ENCODE measurements around the gene KRT7. TPM values are rescaled to one million over a fixed set of nuclear protein-coding genes. Genes with fewer than 3 reads are reported as not detected.

KRT7 gene
- total and polyA plus RNA-seq, 2 donors (not counting 1 experiment from before 2014, with no cell fraction given): not detected

GRCh38 chr12:52200086-52200780 is 32.8 kb upstream of the KRT7 start:
- no peak overlapping the region for H3K27ac Mint-ChIP-seq
- no peak for TF ChIP-seq CTCF (IDR thresholded peaks at IDR 0.05)
- no peak for TF ChIP-seq EZH2 (IDR thresholded peaks at IDR 0.05; ENCODE audit: borderline replicate concordance, insufficient read depth, low read depth, low read length, poor library complexity, severe bottlenecking)
- Histone ChIP-seq H2AFZ (ENCODE audit: insufficient read depth, low read depth, low read length, poor library complexity, severe bottlenecking) (no peak overlapping the region), H3K27ac (ENCODE audit: low read length in 2 of 2) (no peak overlapping the region), H3K27me3 (replicated peaks in 1 of 4; ENCODE audit: control extremely low read depth in 1 of 4, control insufficient read depth in 3 of 4, insufficient read depth in 4 of 4, low read length in 3 of 4) (peaks cover 0 to 7% (median 0%) of the 10 kb centered on the region in 4 experiments), H3K4me2 (replicated peaks; ENCODE audit: low read depth, low read length, poor library complexity, severe bottlenecking) (no peak overlapping the region), H3K9ac (ENCODE audit: low read length) (no peak overlapping the region), H3K4me3 (ENCODE audit: control extremely low read depth in 1 of 5, extremely low read depth in 1 of 5, insufficient read depth in 1 of 5, low read depth in 2 of 5, low read length in 4 of 5) (no peak overlapping the region), H3K4me1 (ENCODE audit: control insufficient read depth in 2 of 2, insufficient read depth in 2 of 2, low read length in 2 of 2) (no peaks in the 10 kb centered on the region), H3K79me2 (ENCODE audit: control insufficient read depth, insufficient read depth, low read length) (no peaks in the 10 kb centered on the region), H3K9me3 (ENCODE audit: control extremely low read depth in 1 of 3, control insufficient read depth in 2 of 3, insufficient read depth in 1 of 3, low read length in 2 of 3) (no peaks in the 10 kb centered on the region), H4K20me1 (ENCODE audit: control insufficient read depth, insufficient read depth, low read length, poor library complexity, severe bottlenecking) (no peaks in the 10 kb centered on the region), H3K36me3 (replicated peaks in 1 of 2; ENCODE audit: control extremely low read depth in 1 of 2, control insufficient read depth in 1 of 2, extremely low read depth in 1 of 2, insufficient read depth in 2 of 2, low read length in 1 of 2) (no peaks in the 10 kb centered on the region)
- DNase-seq (no peak), ATAC-seq (ENCODE audit: low read depth) (no peak)
- ChIA-PET CTCF (no interaction called here), POLR2A (no interaction called here)
- no peaks in the 10 kb centered on the region for H3K9me3 Mint-ChIP-seq (ENCODE audit: insufficient read depth)
- H3K4me1 Mint-ChIP-seq: peaks cover 5% of the 10 kb centered on the region
- 93% methylated on average over 13 of the region's 13 CpGs for WGBS (ENCODE audit: insufficient coverage)
- no peak overlapping the region for H3K4me3 Mint-ChIP-seq
- H3K27me3 Mint-ChIP-seq: peaks cover 30% of the 10 kb centered on the region
- intact Hi-C loops (cut with micrococcal nuclease): no loop called here

GRCh38 chr12:52200781-52201450 is 32.1 kb upstream of the KRT7 start:
- peaks cover 0 to 7% (median 0%) of the 10 kb centered on the region in 4 experiments for H3K27me3 ChIP-seq (replicated peaks in 1 of 4; ENCODE audit: control extremely low read depth in 1 of 4, control insufficient read depth in 3 of 4, insufficient read depth in 4 of 4, low read length in 3 of 4)
- H3K4me3 Mint-ChIP-seq: no peak overlapping the region
- H3K27ac ChIP-seq (ENCODE audit: low read length in 2 of 2): no peak overlapping the region
- peaks cover 5% of the 10 kb centered on the region for H3K4me1 Mint-ChIP-seq
- ATAC-seq (ENCODE audit: low read depth) (no peak), DNase-seq (no peak)
- H2AFZ ChIP-seq (ENCODE audit: insufficient read depth, low read depth, low read length, poor library complexity, severe bottlenecking): no peak overlapping the region
- H3K9me3 ChIP-seq (ENCODE audit: control extremely low read depth in 1 of 3, control insufficient read depth in 2 of 3, insufficient read depth in 1 of 3, low read length in 2 of 3): no peaks in the 10 kb centered on the region
- 95% methylated on average over 11 of the region's 15 CpGs for WGBS (ENCODE audit: insufficient coverage)
- no peak overlapping the region for H3K27ac Mint-ChIP-seq
- peaks cover 26% of the 10 kb centered on the region for H3K27me3 Mint-ChIP-seq
- no peaks in the 10 kb centered on the region for H3K79me2 ChIP-seq (ENCODE audit: control insufficient read depth, insufficient read depth, low read length)
- no peaks in the 10 kb centered on the region for H3K9me3 Mint-ChIP-seq (ENCODE audit: insufficient read depth)
- TF ChIP-seq EZH2 (IDR thresholded peaks at IDR 0.05; ENCODE audit: borderline replicate concordance, insufficient read depth, low read depth, low read length, poor library complexity, severe bottlenecking): no peak
- TF ChIP-seq CTCF (IDR thresholded peaks at IDR 0.05): no peak
- H3K36me3 ChIP-seq (replicated peaks in 1 of 2; ENCODE audit: control extremely low read depth in 1 of 2, control insufficient read depth in 1 of 2, extremely low read depth in 1 of 2, insufficient read depth in 2 of 2, low read length in 1 of 2): no peaks in the 10 kb centered on the region
- H3K4me3 ChIP-seq (ENCODE audit: control extremely low read depth in 1 of 5, extremely low read depth in 1 of 5, insufficient read depth in 1 of 5, low read depth in 2 of 5, low read length in 4 of 5): no peak overlapping the region
- intact Hi-C loops (cut with micrococcal nuclease): no loop called here
- no peak overlapping the region for H3K9ac ChIP-seq (ENCODE audit: low read length)
- H3K4me1 ChIP-seq (ENCODE audit: control insufficient read depth in 2 of 2, insufficient read depth in 2 of 2, low read length in 2 of 2): no peaks in the 10 kb centered on the region
- H3K4me2 ChIP-seq (replicated peaks; ENCODE audit: low read depth, low read length, poor library complexity, severe bottlenecking): no peak overlapping the region
- no peaks in the 10 kb centered on the region for H4K20me1 ChIP-seq (ENCODE audit: control insufficient read depth, insufficient read depth, low read length, poor library complexity, severe bottlenecking)
- CTCF ChIA-PET: no interaction called here
- POLR2A ChIA-PET: no interaction called here
